Measurements from ENCODE around the gene INAFM2. TPM values are rescaled to one million over a fixed set of nuclear protein-coding genes. Genes with fewer than 3 reads are reported as not detected.

INAFM2 gene
- total RNA-seq, 1 experiment from 2014 or later, result 14.3 TPM

DNA sequence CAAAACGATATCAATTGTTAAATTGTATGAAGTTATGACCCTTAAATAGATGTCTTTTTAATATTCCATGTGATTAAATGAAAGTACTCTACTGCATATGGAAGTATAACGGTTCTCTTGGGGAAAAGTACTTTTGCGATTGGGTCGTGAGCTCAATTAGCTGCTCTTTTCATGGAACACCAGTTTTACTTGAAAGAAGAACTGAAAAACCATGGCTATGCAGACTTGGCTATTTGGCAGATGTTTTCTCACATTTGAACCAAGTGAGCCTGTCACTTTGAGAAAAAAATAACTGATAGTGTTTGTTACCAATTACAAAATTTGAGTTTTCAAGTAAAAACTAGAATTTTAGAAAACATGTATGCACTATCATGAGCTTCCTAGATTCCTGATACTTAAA is 5.9 kb upstream of the INAFM2 start:
- no peak overlapping the region for H3K4me3 Mint-ChIP-seq (ENCODE audit: low read depth, unreplicated experiment)
- BruUV-seq (replicated peaks), result no TSS peak
- H3K27me3 Mint-ChIP-seq (ENCODE audit: unreplicated experiment), result no peaks in the 10 kb centered on the region
- H3K36me3 Mint-ChIP-seq (ENCODE audit: insufficient read depth, unreplicated experiment), result peaks cover 6% of the 10 kb centered on the region
- TF ChIP-seq, protein P1, sequence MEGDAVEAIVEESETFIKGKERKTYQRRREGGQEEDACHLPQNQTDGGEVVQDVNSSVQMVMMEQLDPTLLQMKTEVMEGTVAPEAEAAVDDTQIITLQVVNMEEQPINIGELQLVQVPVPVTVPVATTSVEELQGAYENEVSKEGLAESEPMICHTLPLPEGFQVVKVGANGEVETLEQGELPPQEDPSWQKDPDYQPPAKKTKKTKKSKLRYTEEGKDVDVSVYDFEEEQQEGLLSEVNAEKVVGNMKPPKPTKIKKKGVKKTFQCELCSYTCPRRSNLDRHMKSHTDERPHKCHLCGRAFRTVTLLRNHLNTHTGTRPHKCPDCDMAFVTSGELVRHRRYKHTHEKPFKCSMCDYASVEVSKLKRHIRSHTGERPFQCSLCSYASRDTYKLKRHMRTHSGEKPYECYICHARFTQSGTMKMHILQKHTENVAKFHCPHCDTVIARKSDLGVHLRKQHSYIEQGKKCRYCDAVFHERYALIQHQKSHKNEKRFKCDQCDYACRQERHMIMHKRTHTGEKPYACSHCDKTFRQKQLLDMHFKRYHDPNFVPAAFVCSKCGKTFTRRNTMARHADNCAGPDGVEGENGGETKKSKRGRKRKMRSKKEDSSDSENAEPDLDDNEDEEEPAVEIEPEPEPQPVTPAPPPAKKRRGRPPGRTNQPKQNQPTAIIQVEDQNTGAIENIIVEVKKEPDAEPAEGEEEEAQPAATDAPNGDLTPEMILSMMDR (IDR thresholded peaks at IDR 0.05; ENCODE audit: unreplicated experiment), result no peak
- no peaks in the 10 kb centered on the region for H3K9me3 Mint-ChIP-seq (ENCODE audit: low read depth, unreplicated experiment)
- DNase-seq, result no peak
- H3K4me1 Mint-ChIP-seq (ENCODE audit: low read depth, unreplicated experiment), result no peaks in the 10 kb centered on the region
- H3K27ac Mint-ChIP-seq (ENCODE audit: unreplicated experiment), result no peak overlapping the region
- CTCF ChIA-PET, result no interaction called here
- intact Hi-C loops (cut with micrococcal nuclease; ENCODE audit: unreplicated experiment), result no loop called here

DNA sequence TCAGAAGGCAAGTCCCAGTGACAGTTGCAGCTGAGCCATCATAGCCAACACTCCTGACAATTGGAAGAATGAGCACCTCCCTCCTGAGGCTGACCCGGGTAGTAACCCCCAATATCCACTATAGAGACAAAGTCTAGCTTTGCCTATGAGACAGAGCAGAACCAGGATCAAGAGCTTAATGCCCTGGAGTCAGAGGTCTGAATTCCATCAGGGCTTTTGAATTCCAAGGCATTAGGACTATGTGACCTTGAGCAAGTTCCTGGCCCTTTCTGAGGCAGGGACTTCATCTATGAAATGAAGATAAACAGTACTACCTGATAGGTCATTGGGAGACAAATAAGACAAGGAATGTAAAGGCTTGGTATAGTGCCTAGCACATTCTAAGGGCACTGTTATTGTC is 3.1 kb upstream of the INAFM2 start:
- BruUV-seq (replicated peaks), result no TSS peak
- intact Hi-C loops (cut with micrococcal nuclease; ENCODE audit: unreplicated experiment), result loop anchor here (5.0 kb wide), 1 partner anchor 102 kb away; no protein-coding TSS in a partner anchor
- no peaks in the 10 kb centered on the region for H3K27me3 Mint-ChIP-seq (ENCODE audit: unreplicated experiment)
- CTCF ChIA-PET, result no interaction called here
- DNase-seq, result no peak
- H3K9me3 Mint-ChIP-seq (ENCODE audit: low read depth, unreplicated experiment), result no peaks in the 10 kb centered on the region
- H3K27ac Mint-ChIP-seq (ENCODE audit: unreplicated experiment), result no peak overlapping the region
- TF ChIP-seq, protein P1 (IDR thresholded peaks at IDR 0.05; ENCODE audit: unreplicated experiment), result no peak
- no peak overlapping the region for H3K4me3 Mint-ChIP-seq (ENCODE audit: low read depth, unreplicated experiment)
- H3K4me1 Mint-ChIP-seq (ENCODE audit: low read depth, unreplicated experiment), result no peaks in the 10 kb centered on the region
- H3K36me3 Mint-ChIP-seq (ENCODE audit: insufficient read depth, unreplicated experiment), result peaks cover 6% of the 10 kb centered on the region

DNA sequence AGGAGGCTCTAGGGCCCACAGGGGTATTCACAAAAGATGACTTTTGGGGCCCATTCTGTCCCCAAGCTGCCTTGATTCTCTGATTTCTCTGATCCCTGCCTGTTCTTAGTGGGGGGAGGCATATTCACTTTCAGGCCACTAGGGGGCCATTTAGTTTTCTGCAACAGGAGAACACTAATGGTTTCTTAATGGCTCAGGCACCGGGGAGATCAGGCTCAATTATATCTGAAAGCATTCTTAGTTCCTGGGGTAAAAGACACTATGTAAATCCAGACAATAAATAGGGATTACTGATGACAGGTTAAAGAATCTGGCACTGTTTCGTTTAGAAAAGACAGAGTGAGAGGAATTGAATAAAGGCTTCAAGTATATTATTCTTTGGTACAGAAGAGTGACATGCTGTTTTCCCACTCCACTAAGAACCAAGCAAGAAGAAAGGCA is 2.5 kb upstream of the INAFM2 start:
- peak; percentile 39 for DNase-seq
- no peaks in the 10 kb centered on the region for H3K27me3 Mint-ChIP-seq (ENCODE audit: unreplicated experiment)
- CTCF ChIA-PET, result no interaction called here
- H3K4me3 Mint-ChIP-seq (ENCODE audit: low read depth, unreplicated experiment), result no peak overlapping the region
- intact Hi-C loops (cut with micrococcal nuclease; ENCODE audit: unreplicated experiment), result loop anchor here (5.0 kb wide), 1 partner anchor 101 kb away; no protein-coding TSS in a partner anchor
- TF ChIP-seq, protein P1 (IDR thresholded peaks at IDR 0.05; ENCODE audit: unreplicated experiment), result peak; percentile 44
- no TSS peak for BruUV-seq (replicated peaks)
- H3K27ac Mint-ChIP-seq (ENCODE audit: unreplicated experiment), result no peak overlapping the region
- H3K4me1 Mint-ChIP-seq (ENCODE audit: low read depth, unreplicated experiment), result no peaks in the 10 kb centered on the region
- H3K36me3 Mint-ChIP-seq (ENCODE audit: insufficient read depth, unreplicated experiment), result peaks cover 6% of the 10 kb centered on the region
- no peaks in the 10 kb centered on the region for H3K9me3 Mint-ChIP-seq (ENCODE audit: low read depth, unreplicated experiment)

DNA sequence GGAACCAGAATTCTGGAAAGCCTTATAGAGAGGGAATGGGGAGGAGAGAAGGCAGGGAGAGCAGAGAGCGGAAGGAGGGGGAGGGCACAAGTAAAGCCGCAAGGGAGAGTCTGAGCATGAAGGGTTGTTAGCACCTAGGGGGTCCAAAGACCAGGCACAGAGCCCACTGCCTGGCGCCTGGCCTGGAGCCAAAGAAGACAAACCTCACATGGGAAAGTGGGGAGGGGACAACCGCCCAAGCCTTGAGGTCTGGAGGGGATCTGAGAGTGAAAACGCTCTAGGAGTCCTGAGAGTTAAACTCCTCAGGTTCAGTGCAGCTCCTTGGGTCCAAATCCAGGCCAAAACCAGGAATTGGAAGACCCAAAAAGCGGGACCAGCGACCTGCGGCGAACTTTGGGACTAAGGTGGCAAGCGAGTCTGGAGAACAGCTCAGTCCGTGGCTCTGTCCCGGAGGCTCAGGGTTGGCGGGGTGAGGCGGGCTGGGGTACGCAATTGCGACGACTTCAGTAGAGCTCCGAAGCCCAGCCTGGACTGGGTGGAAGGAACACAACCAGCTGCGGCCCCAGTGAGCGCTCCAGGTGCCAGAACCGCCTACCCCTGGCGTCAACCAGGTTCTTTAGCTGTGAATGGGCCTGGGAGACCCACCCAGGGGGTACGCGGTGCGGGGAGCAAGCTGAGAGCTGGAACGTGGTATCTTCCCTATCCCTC is 807 bp upstream of the INAFM2 start:
- intact Hi-C loops (cut with micrococcal nuclease; ENCODE audit: unreplicated experiment), result loop anchor here (5.0 kb wide), 1 partner anchor 100 kb away; no protein-coding TSS in a partner anchor
- no peaks in the 10 kb centered on the region for H3K27me3 Mint-ChIP-seq (ENCODE audit: unreplicated experiment)

More for the DNA sequence above, 807 bp upstream of the INAFM2 start:
- CTCF ChIA-PET, result interaction anchor here (0.6 to 1.5 kb wide), 6 partner anchors 9 to 99 kb away, joined by 3 to 23 read pairs (median 4); partner anchors contain the start of gene CCDC9B
- H3K9me3 Mint-ChIP-seq (ENCODE audit: low read depth, unreplicated experiment), result no peaks in the 10 kb centered on the region
- no TSS peak for BruUV-seq (replicated peaks)
- peak overlapping the region; percentile 66 for H3K4me3 Mint-ChIP-seq (ENCODE audit: low read depth, unreplicated experiment)
- no peak overlapping the region for H3K27ac Mint-ChIP-seq (ENCODE audit: unreplicated experiment)
- peaks cover 6% of the 10 kb centered on the region for H3K36me3 Mint-ChIP-seq (ENCODE audit: insufficient read depth, unreplicated experiment)
- DNase-seq, result no peak
- no peaks in the 10 kb centered on the region for H3K4me1 Mint-ChIP-seq (ENCODE audit: low read depth, unreplicated experiment)
- TF ChIP-seq, protein P1 (IDR thresholded peaks at IDR 0.05; ENCODE audit: unreplicated experiment), result no peak

Data from Calu3 (cell line).